GM12801 (cell line): ENCODE results near the gene AGRN.

Source experiments
- TF ChIP-seq, protein P1 (sequence below): IDR thresholded peaks from one replicate; pipeline ENCODE4 v1.5.1; 2011; ENCODE audit warnings: control low read depth; ENCODE audit not compliant: insufficient read length; ENCODE audit errors: extremely low read depth

AGRN gene

DNA sequence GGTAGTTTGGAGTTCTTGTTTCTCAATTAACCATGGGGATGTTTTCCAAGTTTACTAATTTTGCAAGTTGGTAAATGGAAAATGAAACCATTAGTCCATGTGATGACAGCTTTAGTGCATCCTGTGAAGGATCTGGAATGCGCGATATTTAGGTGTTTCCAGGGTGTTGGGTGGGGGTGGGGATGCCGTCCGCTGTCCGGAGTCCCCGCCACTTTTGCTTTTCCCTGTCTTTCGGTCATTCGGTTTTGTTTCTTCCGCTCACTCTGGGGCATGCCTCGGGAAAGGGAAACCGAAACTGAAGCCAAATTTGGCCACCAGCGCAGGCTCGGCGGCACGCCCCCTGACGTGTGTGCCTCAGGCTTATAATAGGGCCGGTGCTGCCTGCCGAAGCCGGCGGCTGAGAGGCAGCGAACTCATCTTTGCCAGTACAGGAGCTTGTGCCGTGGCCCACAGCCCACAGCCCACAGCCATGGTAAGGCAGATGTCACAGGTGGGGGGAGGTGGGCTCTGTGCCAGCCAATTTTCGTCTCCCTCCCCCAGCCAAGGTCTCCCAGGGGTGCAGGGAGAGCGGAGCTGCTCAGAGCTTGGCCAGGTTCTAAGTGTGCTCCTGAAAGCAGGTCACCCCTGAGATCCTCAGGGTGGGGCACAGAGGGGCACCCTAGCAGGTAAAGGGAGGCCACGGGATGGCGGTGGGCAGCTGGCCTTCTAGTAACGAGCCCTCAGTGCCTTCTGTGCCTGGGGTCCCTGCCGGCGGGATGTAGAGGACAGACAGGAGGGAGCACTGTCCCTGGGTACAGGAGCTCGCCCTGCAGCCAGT lies 6.6 kb upstream of the AGRN start, which contains the start of gene ISG15:
Gene ISG15, plus strand, starts transcription at position 393 of the 817 bp plus-strand sequence. Its CDS starts 77 bp downstream, at position 470.
- TF ChIP-seq, protein P1, sequence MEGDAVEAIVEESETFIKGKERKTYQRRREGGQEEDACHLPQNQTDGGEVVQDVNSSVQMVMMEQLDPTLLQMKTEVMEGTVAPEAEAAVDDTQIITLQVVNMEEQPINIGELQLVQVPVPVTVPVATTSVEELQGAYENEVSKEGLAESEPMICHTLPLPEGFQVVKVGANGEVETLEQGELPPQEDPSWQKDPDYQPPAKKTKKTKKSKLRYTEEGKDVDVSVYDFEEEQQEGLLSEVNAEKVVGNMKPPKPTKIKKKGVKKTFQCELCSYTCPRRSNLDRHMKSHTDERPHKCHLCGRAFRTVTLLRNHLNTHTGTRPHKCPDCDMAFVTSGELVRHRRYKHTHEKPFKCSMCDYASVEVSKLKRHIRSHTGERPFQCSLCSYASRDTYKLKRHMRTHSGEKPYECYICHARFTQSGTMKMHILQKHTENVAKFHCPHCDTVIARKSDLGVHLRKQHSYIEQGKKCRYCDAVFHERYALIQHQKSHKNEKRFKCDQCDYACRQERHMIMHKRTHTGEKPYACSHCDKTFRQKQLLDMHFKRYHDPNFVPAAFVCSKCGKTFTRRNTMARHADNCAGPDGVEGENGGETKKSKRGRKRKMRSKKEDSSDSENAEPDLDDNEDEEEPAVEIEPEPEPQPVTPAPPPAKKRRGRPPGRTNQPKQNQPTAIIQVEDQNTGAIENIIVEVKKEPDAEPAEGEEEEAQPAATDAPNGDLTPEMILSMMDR, result no peak

DNA sequence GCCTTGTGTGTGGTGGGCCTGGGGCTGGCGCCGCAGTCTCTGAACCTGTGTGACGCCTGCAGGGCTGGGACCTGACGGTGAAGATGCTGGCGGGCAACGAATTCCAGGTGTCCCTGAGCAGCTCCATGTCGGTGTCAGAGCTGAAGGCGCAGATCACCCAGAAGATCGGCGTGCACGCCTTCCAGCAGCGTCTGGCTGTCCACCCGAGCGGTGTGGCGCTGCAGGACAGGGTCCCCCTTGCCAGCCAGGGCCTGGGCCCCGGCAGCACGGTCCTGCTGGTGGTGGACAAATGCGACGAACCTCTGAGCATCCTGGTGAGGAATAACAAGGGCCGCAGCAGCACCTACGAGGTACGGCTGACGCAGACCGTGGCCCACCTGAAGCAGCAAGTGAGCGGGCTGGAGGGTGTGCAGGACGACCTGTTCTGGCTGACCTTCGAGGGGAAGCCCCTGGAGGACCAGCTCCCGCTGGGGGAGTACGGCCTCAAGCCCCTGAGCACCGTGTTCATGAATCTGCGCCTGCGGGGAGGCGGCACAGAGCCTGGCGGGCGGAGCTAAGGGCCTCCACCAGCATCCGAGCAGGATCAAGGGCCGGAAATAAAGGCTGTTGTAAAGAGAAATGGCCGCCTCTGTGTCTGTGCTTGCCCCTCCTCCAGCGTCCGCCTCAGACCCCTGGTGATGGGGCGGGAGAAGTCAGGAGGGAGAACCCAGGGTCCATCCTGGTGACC lies 5.8 kb upstream of the AGRN start:
- TF ChIP-seq, protein P1, result no peak

DNA sequence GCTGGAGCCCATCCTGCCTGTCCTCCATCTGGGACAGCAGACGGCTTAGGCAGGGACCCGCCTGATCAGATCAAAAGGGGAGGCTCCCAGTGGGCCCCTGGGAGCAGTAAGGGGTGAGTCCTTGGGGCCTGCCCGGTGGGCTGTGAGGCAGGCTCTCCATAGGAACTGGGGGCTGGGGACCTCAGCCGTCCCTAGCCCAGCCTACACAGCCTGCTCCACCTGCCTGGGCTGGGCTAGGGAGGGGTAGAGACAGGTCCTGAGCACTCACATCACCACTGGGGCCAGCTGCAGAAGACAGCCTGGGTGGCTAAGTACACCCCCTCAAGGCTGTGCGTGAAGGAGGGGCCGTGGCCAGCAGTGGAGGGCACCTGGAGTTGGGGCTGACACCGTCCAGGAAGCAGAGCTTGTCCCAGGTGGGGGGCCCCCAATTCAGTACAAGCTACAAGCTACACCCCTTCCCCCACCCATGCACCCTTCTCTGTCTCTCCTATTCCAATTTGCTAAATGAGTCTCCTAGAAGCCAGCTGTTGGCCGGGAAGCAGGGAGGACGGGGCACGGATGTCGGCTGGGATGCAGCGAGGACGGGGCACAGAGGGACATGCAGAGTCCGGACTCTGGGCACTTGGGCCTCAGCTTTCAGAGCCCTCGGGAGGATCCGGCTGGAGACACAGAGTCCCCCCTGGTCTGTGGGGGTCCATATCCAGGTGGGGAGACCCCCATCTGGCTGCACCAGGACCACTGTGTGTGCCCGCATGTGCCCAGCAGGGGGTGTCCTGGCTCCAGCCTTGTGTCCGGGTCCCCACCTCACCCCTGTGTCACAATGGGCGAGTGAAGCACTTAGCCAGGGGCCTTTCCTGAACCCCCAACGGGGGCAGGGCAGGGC lies 4.9 kb upstream of the AGRN start:
- TF ChIP-seq, protein P1, result no peak

DNA sequence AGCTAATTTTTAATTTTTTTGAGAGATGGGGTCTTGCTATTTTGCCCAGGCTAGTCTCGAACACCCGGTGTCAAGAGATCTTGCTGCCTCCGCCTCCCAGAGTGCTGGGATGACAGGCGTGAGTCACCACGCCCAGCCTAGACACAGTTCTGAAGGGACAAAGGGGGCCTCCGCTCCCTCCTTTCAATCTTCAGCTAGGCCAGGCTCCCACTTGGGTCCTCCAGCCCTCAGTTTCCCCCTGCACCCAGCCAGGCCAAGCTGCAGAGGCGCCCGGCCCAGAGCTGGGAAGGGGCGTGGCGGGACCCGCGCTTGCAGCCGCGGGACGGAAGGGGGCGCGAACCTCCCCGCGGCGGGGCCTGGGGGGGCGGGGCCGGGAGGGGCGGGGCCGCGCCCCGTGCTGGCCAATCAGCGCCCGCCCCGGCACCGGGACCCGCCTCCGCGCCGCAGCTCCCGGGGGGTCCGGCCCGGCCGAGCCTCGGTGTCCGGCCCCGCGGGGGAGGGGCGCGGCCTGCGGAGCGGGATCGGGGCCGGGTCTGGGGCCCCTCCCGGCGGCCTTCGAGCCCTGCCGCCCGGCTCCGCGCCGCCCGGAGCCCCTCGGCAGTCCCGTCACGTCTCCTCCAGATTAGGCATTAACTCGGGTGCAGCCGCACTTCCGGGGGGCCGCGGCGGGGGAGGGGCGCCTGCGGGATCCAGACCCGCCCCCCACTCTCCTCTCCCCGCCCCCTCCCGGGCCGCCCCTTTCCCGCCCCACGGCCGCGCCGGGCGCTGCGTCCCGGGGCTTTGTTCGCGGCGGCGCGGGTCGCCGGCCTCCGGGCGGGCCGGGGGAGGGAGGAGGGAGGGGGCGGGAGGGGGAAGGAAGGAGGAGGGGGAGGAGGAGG lies 559 bp upstream of the AGRN start:
- TF ChIP-seq, protein P1, result no peak

DNA sequence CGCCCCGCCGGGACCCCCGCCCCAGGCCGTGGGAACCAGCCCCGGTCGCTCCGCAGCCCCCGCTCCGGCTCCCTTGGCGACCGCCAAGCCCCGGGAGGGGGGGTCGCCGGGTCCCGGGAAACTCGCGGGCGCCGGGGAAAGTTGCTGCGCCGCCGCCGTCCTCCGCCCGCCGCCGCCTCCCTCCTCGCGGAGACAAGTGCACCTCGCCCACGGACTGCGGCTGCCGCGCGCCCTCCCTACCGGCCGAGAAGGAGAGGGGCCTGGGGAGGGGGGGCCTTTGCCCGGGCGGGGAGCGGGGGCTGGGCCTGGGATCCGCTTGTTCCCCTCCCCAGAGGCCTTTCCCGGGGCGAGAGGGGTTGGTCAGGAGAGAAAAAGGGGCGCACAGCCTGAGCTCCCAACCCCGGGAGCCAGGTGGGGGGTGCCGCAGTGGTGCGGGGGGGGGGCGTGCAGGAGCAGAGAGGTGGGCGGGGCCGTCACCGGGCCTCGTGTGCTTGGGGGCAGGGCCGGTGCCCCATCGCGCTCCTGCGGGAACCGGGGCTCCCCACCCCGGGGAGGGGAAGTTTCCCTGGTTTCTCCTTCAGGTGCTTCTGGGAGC lies 592 bp downstream of the AGRN start:
- TF ChIP-seq, protein P1, result no peak

DNA sequence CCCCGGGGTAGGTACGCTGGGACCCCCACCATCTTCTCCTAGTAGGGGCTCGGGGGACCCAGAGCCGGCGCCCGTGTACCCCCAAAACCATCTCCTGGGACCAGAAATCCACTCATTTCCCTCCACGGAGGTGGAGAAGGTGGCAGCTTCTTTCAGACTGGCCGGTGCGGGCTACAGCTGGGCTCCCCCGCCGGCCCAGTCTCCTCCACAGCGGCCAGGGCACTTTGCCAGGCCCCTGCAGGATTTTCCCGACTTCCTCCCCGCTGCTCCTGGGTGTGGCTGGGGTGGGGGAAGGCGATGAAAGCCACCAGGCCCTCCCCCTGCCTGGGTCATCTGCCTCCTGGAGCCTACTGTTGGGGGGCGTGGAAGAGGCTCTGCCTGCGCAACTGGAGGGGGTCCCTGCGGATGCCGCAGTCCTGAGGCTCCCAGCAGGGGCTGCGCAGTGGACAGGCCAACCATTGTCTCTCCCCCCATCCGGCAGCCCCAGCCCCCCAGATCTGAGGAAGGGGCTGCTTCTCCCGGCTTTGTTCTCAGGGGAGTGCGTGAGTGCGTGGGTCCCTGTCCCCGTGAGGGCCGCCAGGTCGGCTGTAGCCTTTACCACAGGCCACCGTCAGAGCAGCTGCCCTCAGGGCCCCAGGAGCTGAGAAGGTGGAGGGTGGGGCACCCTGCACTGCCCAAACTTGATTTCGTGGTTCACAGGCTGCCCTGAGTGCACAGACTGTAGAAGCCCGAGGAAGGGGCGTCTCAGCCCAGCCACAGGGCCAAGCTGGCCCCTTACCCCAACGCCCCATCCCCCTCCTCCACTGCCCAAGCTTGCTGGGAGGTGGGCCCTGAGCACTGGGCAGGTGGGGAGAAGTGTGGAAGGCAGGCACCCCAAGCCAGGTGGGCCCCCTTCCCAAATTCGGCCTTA lies 1.3 kb downstream of the AGRN start:
- TF ChIP-seq, protein P1, result no peak
